Measurements from ENCODE around the gene SYNE3. TPM values are rescaled to one million over a fixed set of nuclear protein-coding genes. Genes with fewer than 3 reads are reported as not detected.

Gene SYNE3
- total RNA-seq, 1 donor from 2014 or later: 105 TPM

- Mint-ChIP-seq H3K4me1 (ENCODE audit: unreplicated experiment) (peaks cover 73% of the 10 kb centered on the region), H3K36me3 (ENCODE audit: unreplicated experiment) (peaks cover 26% of the 10 kb centered on the region), H3K27ac (ENCODE audit: unreplicated experiment) (no peak overlapping the region), H3K27me3 (ENCODE audit: unreplicated experiment) (no peaks in the 10 kb centered on the region), H3K9me3 (ENCODE audit: unreplicated experiment) (no peaks in the 10 kb centered on the region), H3K4me3 (ENCODE audit: unreplicated experiment) (no peak overlapping the region)
- no peak for TF ChIP-seq CTCF (IDR thresholded peaks at IDR 0.05)
- DNase-seq (ENCODE audit: extremely low spot score, unreplicated experiment): no peak
Measured at GRCh38 chr14:95500201-95500681, 16.2 kb downstream of the SYNE3 start.

GRCh38 chr14:95499354-95499750 is 17.1 kb downstream of the SYNE3 start:
- H3K36me3 Mint-ChIP-seq (ENCODE audit: unreplicated experiment): peaks cover 22% of the 10 kb centered on the region
- H3K4me1 Mint-ChIP-seq (ENCODE audit: unreplicated experiment): peaks cover 74% of the 10 kb centered on the region
- no peaks in the 10 kb centered on the region for H3K27me3 Mint-ChIP-seq (ENCODE audit: unreplicated experiment)
- H3K4me3 Mint-ChIP-seq (ENCODE audit: unreplicated experiment): no peak overlapping the region
- no peak for TF ChIP-seq CTCF (IDR thresholded peaks at IDR 0.05)
- no peak for DNase-seq (ENCODE audit: extremely low spot score, unreplicated experiment)
- peak overlapping the region; percentile 63 for H3K27ac Mint-ChIP-seq (ENCODE audit: unreplicated experiment)
- no peaks in the 10 kb centered on the region for H3K9me3 Mint-ChIP-seq (ENCODE audit: unreplicated experiment)

- peaks cover 23% of the 10 kb centered on the region for H3K36me3 Mint-ChIP-seq (ENCODE audit: unreplicated experiment)
- H3K4me3 Mint-ChIP-seq (ENCODE audit: unreplicated experiment): no peak overlapping the region
- H3K9me3 Mint-ChIP-seq (ENCODE audit: unreplicated experiment): no peaks in the 10 kb centered on the region
- peaks cover 76% of the 10 kb centered on the region for H3K4me1 Mint-ChIP-seq (ENCODE audit: unreplicated experiment)
- H3K27ac Mint-ChIP-seq (ENCODE audit: unreplicated experiment): peak overlapping the region; percentile 63
- H3K27me3 Mint-ChIP-seq (ENCODE audit: unreplicated experiment): no peaks in the 10 kb centered on the region
- no peak for DNase-seq (ENCODE audit: extremely low spot score, unreplicated experiment)
- TF ChIP-seq CTCF (IDR thresholded peaks at IDR 0.05): no peak
Measured at GRCh38 chr14:95498622-95499353, 17.7 kb downstream of the SYNE3 start.

GRCh38 chr14:95497561-95498011 is 18.9 kb downstream of the SYNE3 start:
- TF ChIP-seq CTCF (IDR thresholded peaks at IDR 0.05): no peak
- Mint-ChIP-seq H3K4me1 (ENCODE audit: unreplicated experiment) (peaks cover 82% of the 10 kb centered on the region), H3K27me3 (ENCODE audit: unreplicated experiment) (no peaks in the 10 kb centered on the region), H3K4me3 (ENCODE audit: unreplicated experiment) (no peak overlapping the region), H3K27ac (ENCODE audit: unreplicated experiment) (peak overlapping the region; percentile 90), H3K36me3 (ENCODE audit: unreplicated experiment) (peaks cover 20% of the 10 kb centered on the region), H3K9me3 (ENCODE audit: unreplicated experiment) (no peaks in the 10 kb centered on the region)
- DNase-seq (ENCODE audit: extremely low spot score, unreplicated experiment): no peak

- Mint-ChIP-seq H3K36me3 (ENCODE audit: unreplicated experiment) (peaks cover 25% of the 10 kb centered on the region), H3K27me3 (ENCODE audit: unreplicated experiment) (no peaks in the 10 kb centered on the region), H3K4me3 (ENCODE audit: unreplicated experiment) (no peak overlapping the region), H3K9me3 (ENCODE audit: unreplicated experiment) (peaks cover under 1% of the 10 kb centered on the region), H3K27ac (ENCODE audit: unreplicated experiment) (peak overlapping the region; percentile 90), H3K4me1 (ENCODE audit: unreplicated experiment) (peaks cover 78% of the 10 kb centered on the region)
- no peak for TF ChIP-seq CTCF (IDR thresholded peaks at IDR 0.05)
- DNase-seq (ENCODE audit: extremely low spot score, unreplicated experiment): no peak
Measured at GRCh38 chr14:95496690-95497259, 19.7 kb downstream of the SYNE3 start.

Measured in osteocyte (in vitro differentiated cells).